AG04449 (cell line): ENCODE data around the gene CLMP.

Source experiments
- CTCF ChIA-PET: fragments of 350-600 bp; formaldehyde crosslinking; extraction: SDS; loops from one replicate; lab custom pipeline; 2021; ENCODE audit warnings: antibody characterized with exemption; lab: Yijun Ruan, JAX
- POLR2A ChIA-PET: fragments of 400-600, 350-600 bp; formaldehyde crosslinking; extraction: SDS; loops from one replicate; lab custom pipeline; 2020; ENCODE audit warnings: antibody characterized with exemption, inconsistent platforms; lab: Yijun Ruan, JAX
- DNase-seq: peaks from one replicate; pipeline ENCODE4 v3.0.0-alpha.2; 2010; ENCODE audit warnings: low read depth, low spot score
- H3K4me3 ChIP-seq: 2 replicates; pipeline ENCODE4 v1.5.1; 2011; ENCODE audit warnings: low read depth, mild to moderate bottlenecking, control low read depth, low read length
- TF ChIP-seq, protein P1 (sequence below): IDR thresholded peaks from one replicate; pipeline ENCODE4 v1.5.1; 2011; ENCODE audit warnings: mild to moderate bottlenecking, moderate library complexity, low read length, control low read depth, inconsistent platforms; ENCODE audit not compliant: insufficient read depth; ENCODE audit errors: missing control alignments

The CLMP gene

DNA sequence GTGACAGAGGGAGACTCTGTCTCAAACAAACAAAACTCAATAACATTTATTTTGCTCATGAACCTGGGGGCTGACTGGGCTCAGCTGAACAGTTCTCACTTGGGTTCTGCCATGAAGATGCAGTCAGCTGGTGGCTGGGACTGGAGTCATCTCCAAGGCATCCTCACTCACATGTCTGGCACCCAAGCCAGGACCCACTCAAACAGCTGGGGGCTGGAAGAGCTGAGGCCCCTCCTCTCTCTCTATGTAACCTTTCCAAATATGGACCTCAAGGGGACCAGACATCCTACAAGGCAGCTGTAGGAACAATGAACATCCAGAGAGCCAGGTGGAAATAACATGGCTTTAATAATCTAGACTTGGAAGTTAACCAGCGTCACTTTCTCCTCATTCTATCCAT is 149.9 kb downstream of the CLMP start:
- ChIA-PET POLR2A (interaction anchor here (1.1 to 2.5 kb wide), 2 partner anchors 8 to 17 kb away, joined by 3 to 9 read pairs; partner anchors contain the start of gene HSPA8), CTCF (interaction anchor here (1.0 to 4.3 kb wide), 7 partner anchors 9 to 417 kb away, joined by 3 to 39 read pairs (median 3); no protein-coding TSS in a partner anchor)
- no peak overlapping the region for H3K4me3 ChIP-seq
- DNase-seq = no peak
- TF ChIP-seq, protein P1, sequence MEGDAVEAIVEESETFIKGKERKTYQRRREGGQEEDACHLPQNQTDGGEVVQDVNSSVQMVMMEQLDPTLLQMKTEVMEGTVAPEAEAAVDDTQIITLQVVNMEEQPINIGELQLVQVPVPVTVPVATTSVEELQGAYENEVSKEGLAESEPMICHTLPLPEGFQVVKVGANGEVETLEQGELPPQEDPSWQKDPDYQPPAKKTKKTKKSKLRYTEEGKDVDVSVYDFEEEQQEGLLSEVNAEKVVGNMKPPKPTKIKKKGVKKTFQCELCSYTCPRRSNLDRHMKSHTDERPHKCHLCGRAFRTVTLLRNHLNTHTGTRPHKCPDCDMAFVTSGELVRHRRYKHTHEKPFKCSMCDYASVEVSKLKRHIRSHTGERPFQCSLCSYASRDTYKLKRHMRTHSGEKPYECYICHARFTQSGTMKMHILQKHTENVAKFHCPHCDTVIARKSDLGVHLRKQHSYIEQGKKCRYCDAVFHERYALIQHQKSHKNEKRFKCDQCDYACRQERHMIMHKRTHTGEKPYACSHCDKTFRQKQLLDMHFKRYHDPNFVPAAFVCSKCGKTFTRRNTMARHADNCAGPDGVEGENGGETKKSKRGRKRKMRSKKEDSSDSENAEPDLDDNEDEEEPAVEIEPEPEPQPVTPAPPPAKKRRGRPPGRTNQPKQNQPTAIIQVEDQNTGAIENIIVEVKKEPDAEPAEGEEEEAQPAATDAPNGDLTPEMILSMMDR = no peak

DNA sequence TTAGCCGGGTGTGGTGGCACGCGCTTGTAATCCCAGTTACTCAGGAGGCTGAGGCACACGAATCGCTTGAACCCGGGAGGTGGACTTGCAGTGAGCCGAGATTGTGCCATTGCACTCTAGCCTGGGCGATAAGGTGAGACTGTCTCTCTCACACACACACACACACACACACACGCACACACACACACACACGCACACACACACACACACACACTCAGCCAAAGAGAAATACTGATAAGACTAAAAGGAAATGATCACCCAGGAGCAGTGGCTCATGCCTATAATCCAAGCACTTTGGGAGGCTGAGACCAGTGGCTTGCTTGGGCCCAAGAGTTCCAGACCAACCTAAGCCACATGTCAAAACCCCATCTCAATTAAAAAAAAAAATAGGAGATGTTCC is 153.9 kb downstream of the CLMP start:
- H3K4me3 ChIP-seq = no peak overlapping the region
- TF ChIP-seq, protein P1 = no peak
- CTCF ChIA-PET = no interaction called here
- DNase-seq = no peak
- POLR2A ChIA-PET = no interaction called here

DNA sequence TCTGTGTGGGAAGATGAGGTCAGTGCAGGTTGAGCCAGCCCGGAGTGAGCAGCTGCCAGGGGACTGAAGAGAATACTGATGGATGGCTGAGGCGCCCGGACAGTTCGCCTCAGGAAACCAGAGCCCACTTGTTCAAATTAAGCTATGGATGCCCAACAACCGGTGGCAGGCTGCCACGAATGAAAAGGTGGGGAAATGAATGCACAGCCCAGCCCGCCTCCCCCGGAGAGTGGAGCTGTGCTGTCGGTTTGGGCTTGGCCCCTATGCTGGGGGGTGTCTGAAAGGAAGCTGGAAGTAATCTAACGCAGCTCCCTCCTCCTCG is 155.0 kb downstream of the CLMP start:
- no peak overlapping the region for H3K4me3 ChIP-seq
- CTCF ChIA-PET = interaction anchor here (2.3 to 9.8 kb wide), 2 partner anchors 14 to 16 kb away, joined by 17 to 117 read pairs; no protein-coding TSS in a partner anchor
- POLR2A ChIA-PET = no interaction called here
- no peak for DNase-seq
- TF ChIP-seq, protein P1 = no peak

DNA sequence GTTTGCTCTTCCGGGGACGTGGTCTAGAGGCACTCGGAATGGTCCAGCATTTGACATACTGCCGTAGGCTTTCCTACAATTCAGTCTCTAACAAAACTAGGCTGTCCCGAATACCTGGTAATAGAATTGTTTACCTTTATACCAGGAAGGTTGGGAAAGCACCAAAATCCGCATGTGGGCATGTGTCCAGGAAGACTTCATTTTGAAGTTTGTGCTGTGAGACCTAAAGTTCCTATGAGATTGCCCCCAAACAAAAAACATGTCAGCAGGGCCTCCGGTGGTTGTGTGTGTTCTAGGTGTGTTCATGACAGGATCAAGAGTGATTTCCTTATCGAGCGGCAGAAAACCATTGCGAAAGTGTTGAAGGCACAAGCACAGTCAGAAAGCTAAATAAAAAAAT is 159.2 kb downstream of the CLMP start:
- no peak overlapping the region for H3K4me3 ChIP-seq
- ChIA-PET CTCF (interaction anchor here (1.2 to 21.9 kb wide), 3 partner anchors 9 to 175 kb away, joined by 3 to 758 read pairs (median 117); no protein-coding TSS in a partner anchor), POLR2A (no interaction called here)
- TF ChIP-seq, protein P1 = no peak
- no peak for DNase-seq

DNA sequence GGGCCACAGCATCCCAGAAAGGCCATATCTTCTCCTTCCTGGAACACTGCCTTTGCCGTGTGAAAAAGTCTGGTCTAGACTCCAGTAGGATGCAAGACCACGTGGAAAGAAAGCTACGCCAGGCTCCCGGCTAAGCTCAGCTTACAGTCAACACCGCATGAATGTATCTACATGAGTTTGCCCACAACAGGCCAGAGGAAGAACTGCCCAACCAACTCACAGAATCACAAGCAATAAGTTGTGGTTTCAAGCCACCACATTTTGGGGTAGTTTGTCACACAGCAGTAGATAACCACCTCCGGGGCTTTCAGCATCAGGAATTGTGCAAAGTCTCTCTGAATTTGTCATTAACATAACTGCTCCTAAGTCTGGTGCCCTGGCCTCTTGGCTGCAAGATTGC is 160.5 kb downstream of the CLMP start:
- ChIA-PET CTCF (interaction anchor here (2.8 to 21.9 kb wide), 3 partner anchors 11 to 173 kb away, joined by 19 to 758 read pairs (median 117); no protein-coding TSS in a partner anchor), POLR2A (no interaction called here)
- H3K4me3 ChIP-seq = no peak overlapping the region
- TF ChIP-seq, protein P1 = no peak
- DNase-seq = no peak

DNA sequence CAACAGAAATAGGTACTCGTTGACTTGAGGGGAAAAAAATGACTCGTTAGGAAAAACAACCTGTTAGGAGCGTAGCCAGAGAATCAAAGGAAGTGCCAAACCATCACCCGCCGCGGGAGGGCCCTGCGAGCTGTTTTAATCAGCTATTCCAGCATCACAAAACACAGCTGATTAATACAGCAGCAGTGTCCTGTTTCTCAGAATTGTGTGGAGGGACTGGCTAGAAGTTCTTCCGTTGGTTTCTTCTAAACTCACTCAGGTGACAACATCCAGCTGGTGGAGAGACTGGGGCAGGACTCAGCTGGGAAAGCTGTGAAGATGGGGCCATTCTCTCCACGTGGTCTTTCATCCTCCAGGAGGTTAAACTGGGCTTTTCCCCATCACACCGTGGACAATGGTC is 161.2 kb downstream of the CLMP start:
- DNase-seq = no peak
- TF ChIP-seq, protein P1 = no peak
- ChIA-PET POLR2A (no interaction called here), CTCF (interaction anchor here (1.2 to 21.9 kb wide), 4 partner anchors 10 to 382 kb away, joined by 3 to 758 read pairs (median 68); no protein-coding TSS in a partner anchor)
- no peak overlapping the region for H3K4me3 ChIP-seq
